Measurements from ENCODE around the gene BACH2.

DNA sequence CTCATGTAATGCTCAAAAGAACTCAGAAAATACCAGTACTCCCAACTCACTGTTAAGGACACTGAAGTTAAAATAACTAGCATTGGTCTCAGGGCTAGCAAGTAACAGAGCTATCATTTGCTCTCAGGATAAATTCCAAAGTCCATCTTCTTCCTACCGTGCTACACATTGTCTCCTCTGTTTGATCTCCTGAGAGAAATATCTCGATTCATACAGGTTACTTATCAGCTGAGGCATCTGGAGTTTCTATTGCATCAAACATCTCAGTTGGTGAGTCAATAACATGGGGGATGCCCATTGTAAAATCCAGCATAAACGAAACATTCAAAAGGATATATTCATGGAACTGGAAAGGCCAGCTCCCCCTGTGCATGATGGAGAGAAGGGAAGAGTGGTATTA, 147.4 kb downstream of the BACH2 start:
- TF ChIP-seq, protein P1, sequence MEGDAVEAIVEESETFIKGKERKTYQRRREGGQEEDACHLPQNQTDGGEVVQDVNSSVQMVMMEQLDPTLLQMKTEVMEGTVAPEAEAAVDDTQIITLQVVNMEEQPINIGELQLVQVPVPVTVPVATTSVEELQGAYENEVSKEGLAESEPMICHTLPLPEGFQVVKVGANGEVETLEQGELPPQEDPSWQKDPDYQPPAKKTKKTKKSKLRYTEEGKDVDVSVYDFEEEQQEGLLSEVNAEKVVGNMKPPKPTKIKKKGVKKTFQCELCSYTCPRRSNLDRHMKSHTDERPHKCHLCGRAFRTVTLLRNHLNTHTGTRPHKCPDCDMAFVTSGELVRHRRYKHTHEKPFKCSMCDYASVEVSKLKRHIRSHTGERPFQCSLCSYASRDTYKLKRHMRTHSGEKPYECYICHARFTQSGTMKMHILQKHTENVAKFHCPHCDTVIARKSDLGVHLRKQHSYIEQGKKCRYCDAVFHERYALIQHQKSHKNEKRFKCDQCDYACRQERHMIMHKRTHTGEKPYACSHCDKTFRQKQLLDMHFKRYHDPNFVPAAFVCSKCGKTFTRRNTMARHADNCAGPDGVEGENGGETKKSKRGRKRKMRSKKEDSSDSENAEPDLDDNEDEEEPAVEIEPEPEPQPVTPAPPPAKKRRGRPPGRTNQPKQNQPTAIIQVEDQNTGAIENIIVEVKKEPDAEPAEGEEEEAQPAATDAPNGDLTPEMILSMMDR (IDR thresholded peaks at IDR 0.05) = no peak
- no peak for TF ChIP-seq CEBPB (IDR thresholded peaks at IDR 0.05)
- TF ChIP-seq POLR2A (IDR thresholded peaks at IDR 0.05; ENCODE audit: low read length) = no peak
- TF ChIP-seq SMC3 (IDR thresholded peaks at IDR 0.05) = no peak
- no peak for TF ChIP-seq MAFK (IDR thresholded peaks at IDR 0.05; ENCODE audit: partially characterized antibody)
- TF ChIP-seq PHF8 (IDR thresholded peaks at IDR 0.05; ENCODE audit: borderline replicate concordance, low read depth) = no peak
- no peak for TF ChIP-seq KDM1A (IDR thresholded peaks at IDR 0.05; ENCODE audit: low read depth)
- TF ChIP-seq CBX8 (IDR thresholded peaks at IDR 0.05) = no peak
- TF ChIP-seq, protein P2, sequence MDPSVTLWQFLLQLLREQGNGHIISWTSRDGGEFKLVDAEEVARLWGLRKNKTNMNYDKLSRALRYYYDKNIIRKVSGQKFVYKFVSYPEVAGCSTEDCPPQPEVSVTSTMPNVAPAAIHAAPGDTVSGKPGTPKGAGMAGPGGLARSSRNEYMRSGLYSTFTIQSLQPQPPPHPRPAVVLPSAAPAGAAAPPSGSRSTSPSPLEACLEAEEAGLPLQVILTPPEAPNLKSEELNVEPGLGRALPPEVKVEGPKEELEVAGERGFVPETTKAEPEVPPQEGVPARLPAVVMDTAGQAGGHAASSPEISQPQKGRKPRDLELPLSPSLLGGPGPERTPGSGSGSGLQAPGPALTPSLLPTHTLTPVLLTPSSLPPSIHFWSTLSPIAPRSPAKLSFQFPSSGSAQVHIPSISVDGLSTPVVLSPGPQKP (IDR thresholded peaks at IDR 0.05; ENCODE audit: low read depth, low read length) = no peak
- TF ChIP-seq MAZ (IDR thresholded peaks at IDR 0.05; ENCODE audit: borderline replicate concordance, low read depth, low read length) = no peak
- TF ChIP-seq JUNB (IDR thresholded peaks at IDR 0.05) = no peak
- no peak for TF ChIP-seq JUN (IDR thresholded peaks at IDR 0.05)
- no peak for TF ChIP-seq EHMT2 (IDR thresholded peaks at IDR 0.05; ENCODE audit: low read depth)
